CD4-positive, alpha-beta T cell treated with Interleukin-15 for 4 hours (primary cell): Measurements from ENCODE around the gene VPS35.

ENCODE experiments used
- DNase-seq: peaks from one replicate; pipeline ENCODE4 v3.0.0-alpha.2; 2020; ENCODE audit warnings: low spot score

Gene VPS35

GRCh38 chr16:46613352-46613751 is 75.6 kb downstream of the VPS35 start:
- DNase-seq, result no peak

- DNase-seq, result no peak
These were observed 76.9 kb downstream of the VPS35 start for GRCh38 chr16:46612121-46612520.

- DNase-seq, result peak; percentile 47
These were observed 81.4 kb downstream of the VPS35 start for GRCh38 chr16:46607529-46607928.

GRCh38 chr16:46606231-46606630 is 82.7 kb downstream of the VPS35 start:
- no peak for DNase-seq
